Measurements from ENCODE around the gene NFIX.
"Not testable (repeated sequence)": the region's sequence is repeated elsewhere in the genome, so short reads cannot be mapped to it uniquely, and the experiment has no call there.

The NFIX gene

DNA sequence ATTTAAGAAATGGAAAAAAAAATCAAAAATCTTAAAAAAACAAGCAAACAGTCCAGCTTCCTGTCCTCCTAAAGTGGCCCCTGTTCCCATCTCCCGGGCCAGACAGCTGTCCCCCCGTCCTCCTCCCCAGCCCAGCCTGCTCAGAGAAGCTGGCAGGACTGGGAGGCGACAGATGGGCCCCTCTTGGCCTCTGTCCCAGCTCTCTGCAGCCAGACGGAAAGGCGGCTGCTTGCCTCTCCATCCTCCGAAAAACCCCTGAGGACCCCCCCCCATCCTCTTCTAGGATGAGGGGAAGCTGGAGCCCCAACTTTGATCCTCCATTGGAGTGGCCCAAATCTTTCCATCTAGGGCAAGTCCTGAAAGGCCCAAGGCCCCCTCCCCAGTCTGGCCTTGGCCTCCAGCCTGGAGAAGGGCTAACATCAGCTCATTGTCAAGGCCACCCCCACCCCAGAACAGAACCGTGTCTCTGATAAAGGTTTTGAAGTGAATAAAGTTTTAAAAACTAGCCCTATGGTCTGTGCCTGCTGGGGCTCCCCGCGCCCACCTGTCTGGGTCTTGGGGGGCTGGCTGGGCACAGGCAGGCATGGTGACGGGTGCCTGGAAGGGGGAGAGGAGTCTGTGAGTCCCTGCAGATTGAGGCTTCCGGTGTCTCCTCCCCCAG is 42.0 kb upstream of the NFIX start:
- H3K36me3 ChIP-seq (ENCODE audit: control insufficient read depth, insufficient read depth, low read length, severe bottlenecking), result peaks cover 58% of the 10 kb centered on the region

DNA sequence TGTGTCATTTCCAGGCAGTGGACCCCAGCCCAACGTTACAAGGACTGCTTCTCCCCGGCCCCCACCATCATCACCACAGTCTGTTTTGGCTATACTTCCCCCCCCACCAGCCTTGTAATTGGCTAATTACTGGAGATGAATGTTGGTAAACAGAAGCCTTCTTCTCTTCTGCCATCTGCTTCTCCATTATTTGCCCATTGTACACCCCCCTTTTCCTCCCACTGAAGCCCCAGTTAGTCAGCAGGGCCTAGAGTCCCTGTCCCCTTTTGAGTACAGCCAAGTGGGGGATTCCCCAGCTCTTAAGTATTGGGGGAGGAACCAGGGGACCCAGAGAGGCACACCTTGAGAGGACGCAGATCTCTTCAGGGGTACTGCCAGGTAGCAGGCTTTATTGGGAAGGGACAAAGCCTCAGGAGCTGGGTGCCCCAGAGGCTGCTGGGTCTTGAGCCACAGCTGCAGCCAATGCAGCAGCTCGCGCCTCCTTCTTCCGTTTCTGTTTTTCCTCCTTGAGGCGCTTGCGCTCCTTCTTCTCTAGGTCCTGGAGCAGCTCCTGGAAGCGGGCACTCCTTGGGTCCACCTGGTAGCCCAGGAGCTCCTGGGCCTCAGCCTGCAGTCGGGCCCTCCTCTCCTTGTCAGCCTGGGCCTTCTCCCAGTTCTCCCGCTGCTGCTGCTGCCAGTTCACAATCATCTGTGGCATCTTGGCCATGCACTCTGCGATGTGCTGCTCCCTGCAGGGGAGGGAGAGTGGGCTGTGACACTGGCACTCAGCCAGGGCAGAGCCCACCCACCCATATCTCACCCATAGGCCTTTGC is 41.3 kb upstream of the NFIX start:
- Histone ChIP-seq H3K4me3 (ENCODE audit: low read length) (no peak overlapping the region), H3K36me3 (ENCODE audit: control insufficient read depth, insufficient read depth, low read length, severe bottlenecking) (peaks cover 50% of the 10 kb centered on the region), H3K4me1 (ENCODE audit: control insufficient read depth, insufficient read depth, low read length) (peaks cover 41% of the 10 kb centered on the region), H3K27me3 (replicated peaks; ENCODE audit: control insufficient read depth, insufficient read depth, low read length) (no peaks in the 10 kb centered on the region), H3K9ac (ENCODE audit: low read length) (peak overlapping the region; percentile 55), H3K9me3 (ENCODE audit: control insufficient read depth, low read length) (no peaks in the 10 kb centered on the region)
- DNase-seq (ENCODE audit: low read depth), result no peak

More for the DNA sequence above, 42.0 kb upstream of the NFIX start:
- Histone ChIP-seq H3K4me1 (ENCODE audit: control insufficient read depth, insufficient read depth, low read length) (peaks cover 41% of the 10 kb centered on the region), H3K4me3 (ENCODE audit: low read length) (no peak overlapping the region), H3K9ac (ENCODE audit: low read length) (peak overlapping the region; percentile 55), H3K9me3 (ENCODE audit: control insufficient read depth, low read length) (no peaks in the 10 kb centered on the region), H3K27me3 (replicated peaks; ENCODE audit: control insufficient read depth, insufficient read depth, low read length) (no peaks in the 10 kb centered on the region)
- DNase-seq (ENCODE audit: low read depth), result no peak

DNA sequence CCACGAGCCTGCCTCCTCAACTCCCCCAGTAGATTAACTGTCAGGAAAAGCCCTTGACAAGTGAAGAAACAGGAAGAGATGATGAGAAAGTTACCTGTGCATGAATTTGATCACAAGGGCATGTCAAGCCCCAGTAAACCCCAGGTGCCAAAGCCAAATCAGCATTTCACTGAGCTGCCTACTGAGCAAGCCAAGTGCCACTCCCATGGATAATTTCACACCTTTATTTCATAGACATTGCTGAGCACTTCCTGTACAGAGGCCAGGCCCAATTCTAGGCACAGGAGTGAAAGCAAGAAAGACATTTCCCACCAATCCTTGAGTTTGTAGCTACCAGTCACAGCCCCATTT is 40.7 kb upstream of the NFIX start:
- peaks cover 41% of the 10 kb centered on the region for H3K4me1 ChIP-seq (ENCODE audit: control insufficient read depth, insufficient read depth, low read length)
- peak overlapping the region; percentile 55 for H3K9ac ChIP-seq (ENCODE audit: low read length)
- H3K27me3 ChIP-seq (replicated peaks; ENCODE audit: control insufficient read depth, insufficient read depth, low read length), result no peaks in the 10 kb centered on the region
- no peak for DNase-seq (ENCODE audit: low read depth)
- H3K9me3 ChIP-seq (ENCODE audit: control insufficient read depth, low read length), result no peaks in the 10 kb centered on the region
- H3K4me3 ChIP-seq (ENCODE audit: low read length), result no peak overlapping the region
- peaks cover 45% of the 10 kb centered on the region for H3K36me3 ChIP-seq (ENCODE audit: control insufficient read depth, insufficient read depth, low read length, severe bottlenecking)

DNA sequence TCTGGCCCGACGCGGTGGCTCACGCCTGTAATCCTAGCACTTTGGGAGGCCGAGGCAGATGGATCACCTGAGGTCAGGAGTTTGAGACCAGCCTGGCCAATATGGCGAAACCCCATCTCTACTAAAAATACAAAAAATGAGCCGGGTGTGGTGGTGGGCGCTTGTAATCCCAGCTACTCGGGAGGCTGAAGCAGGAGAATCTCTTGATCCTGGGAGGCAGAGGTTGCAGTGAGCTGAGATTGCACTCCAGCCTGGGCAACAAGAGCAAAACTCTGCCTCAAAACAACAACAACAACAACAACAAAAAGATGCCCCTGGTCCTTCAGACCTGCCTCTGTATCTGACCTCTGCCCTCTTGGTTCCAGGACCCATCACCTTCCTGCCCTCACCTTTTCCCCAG is 39.7 kb upstream of the NFIX start:
- not testable (repeated sequence) for H3K9me3 ChIP-seq (ENCODE audit: control insufficient read depth, low read length); DNase-seq (ENCODE audit: low read depth); H3K27me3 ChIP-seq (replicated peaks; ENCODE audit: control insufficient read depth, insufficient read depth, low read length)
- Histone ChIP-seq H3K4me1 (ENCODE audit: control insufficient read depth, insufficient read depth, low read length) (peaks cover 34% of the 10 kb centered on the region), H3K4me3 (ENCODE audit: low read length) (peak overlapping the region; percentile 100), H3K36me3 (ENCODE audit: control insufficient read depth, insufficient read depth, low read length, severe bottlenecking) (peaks cover 37% of the 10 kb centered on the region), H3K9ac (ENCODE audit: low read length) (peak overlapping the region; percentile 97)

DNA sequence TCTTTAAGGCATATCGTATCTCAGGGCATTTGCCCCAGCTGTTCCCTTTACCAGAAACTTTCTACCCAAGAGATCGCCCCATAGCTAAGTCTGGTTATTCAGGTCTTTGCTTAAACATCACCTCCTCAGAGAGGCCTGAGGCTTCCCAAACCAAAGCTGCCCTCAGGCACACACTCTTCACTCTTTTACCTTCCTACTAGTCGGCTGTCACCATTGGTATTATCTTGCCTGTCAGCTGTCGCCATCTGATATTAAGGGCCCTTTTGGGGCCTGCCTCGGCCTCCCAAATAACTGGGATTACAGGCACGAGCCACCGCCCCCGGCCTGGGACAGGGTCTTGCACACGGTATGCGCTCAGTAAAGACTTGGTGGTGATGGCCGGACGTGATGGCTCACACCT is 39.3 kb upstream of the NFIX start:
- DNase-seq (ENCODE audit: low read depth), result no peak
- H3K36me3 ChIP-seq (ENCODE audit: control insufficient read depth, insufficient read depth, low read length, severe bottlenecking), result peaks cover 32% of the 10 kb centered on the region

DNA sequence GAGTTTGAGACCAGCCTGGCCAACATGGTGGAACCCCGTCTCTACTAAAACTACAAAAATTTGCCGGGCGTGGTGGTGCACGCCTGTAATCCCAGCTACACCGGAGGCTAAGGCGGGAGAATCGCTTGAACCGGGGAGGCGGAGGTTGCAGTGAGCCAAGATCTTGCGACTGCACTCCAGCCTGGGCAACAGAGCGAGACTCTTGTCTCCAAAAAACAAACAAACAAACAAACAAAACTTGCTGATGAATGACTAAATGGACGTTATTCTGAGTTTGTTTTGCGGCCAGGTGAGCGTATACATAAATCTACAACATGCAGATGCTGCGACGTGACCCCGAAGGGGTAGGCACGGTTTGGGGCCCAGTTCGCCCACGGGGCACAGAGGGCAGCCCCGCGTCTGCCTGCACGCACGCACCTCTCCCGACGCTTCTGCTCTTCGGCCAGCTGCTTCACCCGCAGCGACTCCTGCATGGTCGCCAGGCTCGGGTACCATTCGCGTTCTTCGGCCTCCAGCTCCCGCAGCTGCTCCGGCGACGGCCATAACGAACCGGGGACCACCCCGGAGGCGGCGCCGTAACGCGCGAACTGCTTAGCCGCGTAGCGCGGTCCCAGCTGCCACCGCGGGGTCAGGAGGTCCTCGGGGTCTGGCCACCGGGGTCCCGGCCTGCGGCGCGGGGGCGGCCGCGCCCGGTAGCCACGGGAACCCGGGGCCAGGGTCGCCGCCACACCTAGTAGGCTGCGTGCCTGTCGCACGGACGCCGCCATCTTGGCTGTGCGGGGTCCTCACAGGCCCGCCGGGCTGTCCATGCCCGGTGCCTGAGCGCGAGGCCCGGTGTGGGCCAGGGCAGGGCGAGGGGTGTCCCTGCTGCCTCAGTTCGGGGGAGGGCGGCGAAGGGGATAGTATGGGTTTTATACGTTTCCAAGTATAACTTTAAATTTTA is 38.6 kb upstream of the NFIX start, which contains the start of gene GADD45GIP1:
Gene GADD45GIP1 (minus strand): TSS at position 778 of the 943 bp plus-strand sequence. CDS start 11 bp downstream, at position 767.
- H3K4me1 ChIP-seq (ENCODE audit: control insufficient read depth, insufficient read depth, low read length), result peaks cover 34% of the 10 kb centered on the region
- no peaks in the 10 kb centered on the region for H3K27me3 ChIP-seq (replicated peaks; ENCODE audit: control insufficient read depth, insufficient read depth, low read length)
- no peaks in the 10 kb centered on the region for H3K9me3 ChIP-seq (ENCODE audit: control insufficient read depth, low read length)
- H3K36me3 ChIP-seq (ENCODE audit: control insufficient read depth, insufficient read depth, low read length, severe bottlenecking), result peaks cover 26% of the 10 kb centered on the region
- peak within 1 kb of the TSS; percentile 97 for H3K9ac ChIP-seq (ENCODE audit: low read length)
- peak within 1 kb of the TSS; percentile 100 for H3K4me3 ChIP-seq (ENCODE audit: low read length)
- DNase-seq (ENCODE audit: low read depth), result peak; percentile 87

More for the DNA sequence above, 39.3 kb upstream of the NFIX start:
- H3K4me3 ChIP-seq (ENCODE audit: low read length), result peak overlapping the region; percentile 100
- H3K4me1 ChIP-seq (ENCODE audit: control insufficient read depth, insufficient read depth, low read length), result peaks cover 34% of the 10 kb centered on the region
- H3K27me3 ChIP-seq (replicated peaks; ENCODE audit: control insufficient read depth, insufficient read depth, low read length), result no peaks in the 10 kb centered on the region
- H3K9ac ChIP-seq (ENCODE audit: low read length), result peak overlapping the region; percentile 97
- no peaks in the 10 kb centered on the region for H3K9me3 ChIP-seq (ENCODE audit: control insufficient read depth, low read length)

DNA sequence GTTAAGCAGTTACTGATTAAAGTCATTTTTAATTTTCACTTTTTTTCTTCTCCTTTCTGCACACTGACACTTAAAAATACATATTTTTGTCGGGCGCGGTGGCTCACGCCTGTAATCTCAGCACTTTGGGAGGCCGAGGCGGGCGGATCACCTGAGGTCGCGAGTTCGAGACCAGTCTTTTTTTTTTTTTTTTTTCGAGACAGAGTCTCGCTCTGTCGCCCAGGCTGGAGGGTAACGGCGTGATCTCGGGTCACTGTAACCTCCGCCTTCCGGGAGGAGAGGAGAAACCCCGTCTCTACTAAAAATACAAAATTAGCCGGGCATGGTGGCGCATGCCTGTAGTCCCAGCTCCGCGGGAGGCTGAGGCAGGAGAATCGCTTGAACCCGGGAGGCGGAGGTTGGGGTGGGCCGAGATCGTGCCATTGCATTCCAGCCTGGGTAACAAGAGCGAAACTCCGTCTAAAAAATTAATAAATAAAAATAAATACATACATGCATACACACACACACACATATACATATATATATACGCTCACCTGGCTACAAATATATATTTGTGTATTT is 37.8 kb upstream of the NFIX start:
- Histone ChIP-seq H3K9ac (ENCODE audit: low read length) (peak overlapping the region; percentile 97), H3K36me3 (ENCODE audit: control insufficient read depth, insufficient read depth, low read length, severe bottlenecking) (peaks cover 19% of the 10 kb centered on the region), H3K4me1 (ENCODE audit: control insufficient read depth, insufficient read depth, low read length) (peaks cover 33% of the 10 kb centered on the region), H3K4me3 (ENCODE audit: low read length) (peak overlapping the region; percentile 100)
- not testable (repeated sequence) for H3K9me3 ChIP-seq (ENCODE audit: control insufficient read depth, low read length); H3K27me3 ChIP-seq (replicated peaks; ENCODE audit: control insufficient read depth, insufficient read depth, low read length); DNase-seq (ENCODE audit: low read depth)

DNA sequence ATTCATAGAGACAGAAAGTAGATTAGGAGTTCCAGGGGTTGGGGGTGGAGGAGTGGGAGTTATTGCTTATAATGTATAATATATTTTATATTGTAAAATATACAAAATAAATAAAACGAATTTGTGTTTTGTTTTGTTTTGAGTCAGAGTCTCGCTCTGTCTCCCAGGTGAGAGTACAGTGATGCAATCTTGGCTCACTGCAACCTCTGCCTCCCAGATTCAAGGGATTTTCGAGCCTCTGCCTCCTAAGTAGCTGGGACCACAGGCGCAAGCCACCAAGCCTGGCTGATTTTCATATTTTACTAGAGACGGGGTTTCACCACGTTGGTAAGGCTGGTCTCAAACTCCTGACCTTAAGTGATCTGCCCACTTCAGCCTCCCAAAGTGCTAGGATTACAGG is 35.8 kb upstream of the NFIX start:
- no peaks in the 10 kb centered on the region for H3K9me3 ChIP-seq (ENCODE audit: control insufficient read depth, low read length)
- H3K4me1 ChIP-seq (ENCODE audit: control insufficient read depth, insufficient read depth, low read length), result peaks cover 14% of the 10 kb centered on the region
- DNase-seq (ENCODE audit: low read depth), result no peak
- no peak overlapping the region for H3K9ac ChIP-seq (ENCODE audit: low read length)
- H3K36me3 ChIP-seq (ENCODE audit: control insufficient read depth, insufficient read depth, low read length, severe bottlenecking), result peaks cover 8% of the 10 kb centered on the region
- no peak overlapping the region for H3K4me3 ChIP-seq (ENCODE audit: low read length)
- no peaks in the 10 kb centered on the region for H3K27me3 ChIP-seq (replicated peaks; ENCODE audit: control insufficient read depth, insufficient read depth, low read length)

DNA sequence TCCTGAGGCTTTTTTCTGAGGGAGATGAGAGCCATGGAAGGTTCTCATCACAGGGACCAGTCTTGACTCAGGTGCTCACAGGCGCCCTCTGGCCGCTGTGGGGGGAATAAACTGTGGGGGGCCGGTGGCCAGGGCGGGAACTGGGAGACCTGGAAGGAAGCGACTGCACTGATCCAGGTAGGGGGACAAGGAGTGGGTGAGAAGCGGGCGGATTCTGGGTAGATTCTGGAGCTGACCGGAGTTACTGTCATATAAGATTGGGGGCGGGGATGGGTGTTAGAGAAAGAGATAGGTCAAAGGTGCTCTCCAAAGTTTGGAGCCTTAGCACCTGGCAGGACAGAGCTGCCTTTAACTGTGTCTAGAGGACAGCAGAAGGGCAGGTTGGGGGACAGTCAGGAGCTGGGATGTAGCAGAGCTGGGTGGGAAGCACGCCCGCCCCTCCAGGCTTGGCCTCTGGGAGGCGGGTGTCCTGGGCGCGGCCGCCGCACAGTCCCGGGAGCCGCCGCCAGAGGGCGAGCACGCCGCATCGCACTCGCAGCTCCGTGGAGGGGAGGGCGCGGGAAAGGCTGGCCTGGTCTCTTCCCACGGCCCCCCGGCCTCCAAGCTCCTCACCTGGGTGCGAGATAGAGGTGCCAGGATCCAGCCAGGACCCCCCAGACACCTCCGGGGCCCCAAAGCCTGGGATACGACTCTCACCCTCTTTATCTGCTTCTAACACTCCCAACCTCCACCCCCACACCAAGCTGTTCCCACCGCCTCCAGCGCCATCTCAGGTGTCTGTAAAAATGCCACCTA is 30.1 kb upstream of the NFIX start:
- Histone ChIP-seq H3K9ac (ENCODE audit: low read length) (peak overlapping the region; percentile 70), H3K9me3 (ENCODE audit: control insufficient read depth, low read length) (no peaks in the 10 kb centered on the region), H3K4me3 (ENCODE audit: low read length) (peak overlapping the region; percentile 75), H3K4me1 (ENCODE audit: control insufficient read depth, insufficient read depth, low read length) (peaks cover 12% of the 10 kb centered on the region), H3K27me3 (replicated peaks; ENCODE audit: control insufficient read depth, insufficient read depth, low read length) (no peaks in the 10 kb centered on the region), H3K36me3 (ENCODE audit: control insufficient read depth, insufficient read depth, low read length, severe bottlenecking) (no peaks in the 10 kb centered on the region)
- peak; percentile 85 for DNase-seq (ENCODE audit: low read depth)

DNA sequence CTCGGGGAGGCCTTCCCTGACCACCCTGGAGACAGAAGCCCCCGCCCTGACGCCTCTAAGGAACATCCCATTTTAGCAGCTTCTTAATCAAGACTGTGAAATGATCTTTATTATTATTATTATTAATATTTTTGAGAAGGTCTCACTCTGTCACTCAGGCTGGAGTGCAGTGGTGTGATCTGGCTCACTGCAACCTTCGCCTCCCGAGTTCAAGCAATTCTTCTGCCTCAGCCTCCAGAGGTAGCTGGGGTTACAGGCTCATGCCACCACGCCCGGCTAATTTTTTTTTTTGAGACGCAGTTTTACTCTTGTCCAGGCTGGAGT is 29.5 kb upstream of the NFIX start:
- Histone ChIP-seq H3K9ac (ENCODE audit: low read length) (peak overlapping the region; percentile 70), H3K27me3 (replicated peaks; ENCODE audit: control insufficient read depth, insufficient read depth, low read length) (no peaks in the 10 kb centered on the region), H3K4me3 (ENCODE audit: low read length) (peak overlapping the region; percentile 75)

More for the DNA sequence above, 29.5 kb upstream of the NFIX start:
- H3K36me3 ChIP-seq (ENCODE audit: control insufficient read depth, insufficient read depth, low read length, severe bottlenecking), result no peaks in the 10 kb centered on the region
- DNase-seq (ENCODE audit: low read depth), result no peak
- H3K4me1 ChIP-seq (ENCODE audit: control insufficient read depth, insufficient read depth, low read length), result peaks cover 12% of the 10 kb centered on the region
- H3K9me3 ChIP-seq (ENCODE audit: control insufficient read depth, low read length), result no peaks in the 10 kb centered on the region
